ENCODE data around the gene EPHB3.

DNA sequence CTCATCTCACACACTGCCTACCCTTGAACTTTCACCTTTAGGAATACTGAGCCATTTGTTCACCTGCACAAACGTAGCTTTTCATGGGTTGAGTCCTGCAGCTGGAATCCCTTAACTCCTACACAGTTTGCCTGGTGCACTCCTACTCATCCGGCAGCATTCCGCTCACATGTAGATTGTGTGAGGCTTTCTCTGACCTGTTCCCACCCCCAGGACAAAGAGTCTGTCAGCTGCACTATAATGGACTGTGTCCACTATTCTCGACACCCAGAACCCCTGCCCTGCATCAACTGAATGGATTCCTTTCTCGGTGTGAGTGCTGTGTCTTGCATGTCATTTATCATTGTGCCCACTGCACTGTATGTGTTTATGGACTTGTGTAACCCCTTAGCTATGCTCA is 54.9 kb downstream of the EPHB3 start:
- TF ChIP-seq, protein P1, sequence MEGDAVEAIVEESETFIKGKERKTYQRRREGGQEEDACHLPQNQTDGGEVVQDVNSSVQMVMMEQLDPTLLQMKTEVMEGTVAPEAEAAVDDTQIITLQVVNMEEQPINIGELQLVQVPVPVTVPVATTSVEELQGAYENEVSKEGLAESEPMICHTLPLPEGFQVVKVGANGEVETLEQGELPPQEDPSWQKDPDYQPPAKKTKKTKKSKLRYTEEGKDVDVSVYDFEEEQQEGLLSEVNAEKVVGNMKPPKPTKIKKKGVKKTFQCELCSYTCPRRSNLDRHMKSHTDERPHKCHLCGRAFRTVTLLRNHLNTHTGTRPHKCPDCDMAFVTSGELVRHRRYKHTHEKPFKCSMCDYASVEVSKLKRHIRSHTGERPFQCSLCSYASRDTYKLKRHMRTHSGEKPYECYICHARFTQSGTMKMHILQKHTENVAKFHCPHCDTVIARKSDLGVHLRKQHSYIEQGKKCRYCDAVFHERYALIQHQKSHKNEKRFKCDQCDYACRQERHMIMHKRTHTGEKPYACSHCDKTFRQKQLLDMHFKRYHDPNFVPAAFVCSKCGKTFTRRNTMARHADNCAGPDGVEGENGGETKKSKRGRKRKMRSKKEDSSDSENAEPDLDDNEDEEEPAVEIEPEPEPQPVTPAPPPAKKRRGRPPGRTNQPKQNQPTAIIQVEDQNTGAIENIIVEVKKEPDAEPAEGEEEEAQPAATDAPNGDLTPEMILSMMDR (IDR thresholded peaks at IDR 0.05): no peak
- no peak for TF ChIP-seq POLR2A (IDR thresholded peaks at IDR 0.05)
